Activated CD8-positive, alpha-beta T cell treated with anti-CD3 and anti-CD28 coated beads, Interleukin-2, amount 10 ng/mL, durations not matched to agents 7 days and 5 days (primary cell): Measurements from ENCODE around the gene SPINK2. TPM values are rescaled to one million over a fixed set of nuclear protein-coding genes. Genes with fewer than 3 reads are reported as not detected.

Experiments
- ATAC-seq: fragments of 150-1000 bp; cut with Tn5 transposase; one replicate; pipeline ENCODE4 v1.10.0; 2021; ENCODE audit warnings: moderate library complexity
- CTCF ChIA-PET: fragments of 350-600 bp; sonication (Branson Sonifier 250); formaldehyde crosslinking; loops from one replicate; lab custom pipeline; 2021; ENCODE audit warnings: antibody characterized with exemption; lab: Charles Lee
- POLR2A ChIA-PET: fragments of 350-600 bp; sonication (Branson Sonifier 250); formaldehyde crosslinking; loops from one replicate; lab custom pipeline; 2021; ENCODE audit warnings: antibody characterized with exemption; lab: Charles Lee
- DNase-seq: peaks from one replicate; pipeline ENCODE4 v3.0.0-alpha.2; 2020
- H3K27ac Mint-ChIP-seq: one replicate; pipeline ENCODE4 v1.8.0; 2021; ENCODE audit warnings: mild to moderate bottlenecking, mixed read lengths
- H3K27me3 Mint-ChIP-seq: one replicate; pipeline ENCODE4 v1.8.0; 2021; ENCODE audit warnings: low read depth, mixed read lengths
- H3K36me3 Mint-ChIP-seq: one replicate; pipeline ENCODE4 v1.8.0; 2021; ENCODE audit warnings: low read depth, mixed read lengths
- H3K4me1 Mint-ChIP-seq: one replicate; pipeline ENCODE4 v1.8.0; 2021; ENCODE audit warnings: low read depth, mixed read lengths
- H3K4me3 Mint-ChIP-seq: one replicate; pipeline ENCODE4 v1.8.0; 2021; ENCODE audit warnings: mild to moderate bottlenecking, mixed read lengths
- H3K9me3 Mint-ChIP-seq: one replicate; pipeline ENCODE4 v1.8.0; 2022; ENCODE audit warnings: mixed read lengths; ENCODE audit not compliant: insufficient read depth
- total RNA-seq, 2 experiments: library from RNA; stranded (reverse); gene quantifications; one replicate each; pipeline ENCODE4 v1.2.3, GENCODE V29; 2021

Gene SPINK2
- total RNA-seq, 2 experiments from 2014 or later = 5.7 to 9.4 TPM

DNA sequence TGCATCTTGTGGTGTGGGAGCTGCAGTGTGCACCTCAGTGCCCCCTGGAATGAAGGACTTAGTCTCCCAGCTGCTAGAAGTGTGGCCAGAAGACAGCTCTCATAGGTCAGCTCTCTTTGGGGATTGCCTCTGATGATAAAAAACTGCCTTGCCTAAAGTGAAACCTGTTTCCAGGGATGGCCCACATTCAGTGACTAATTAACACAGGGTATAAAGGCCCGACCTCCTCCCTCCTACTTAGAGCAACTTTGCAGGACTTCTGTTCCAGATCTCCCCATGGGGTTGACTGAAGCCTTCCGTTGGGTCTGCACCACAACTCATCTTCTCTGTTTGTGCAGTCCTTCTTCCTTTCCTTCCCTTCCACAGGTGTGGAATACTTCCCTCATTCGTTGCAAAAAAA lies 53.2 kb downstream of the SPINK2 start:
- H3K4me3 Mint-ChIP-seq = no peak overlapping the region
- POLR2A ChIA-PET = interaction anchor here (1.8 kb wide), 1 partner anchor 10 kb away, joined by 6 read pairs; no protein-coding TSS in a partner anchor
- CTCF ChIA-PET = interaction anchor here (0.9 to 1.7 kb wide), 3 partner anchors 11 to 129 kb away, joined by 3 to 5 read pairs (median 5); no protein-coding TSS in a partner anchor
- H3K27me3 Mint-ChIP-seq = peaks cover 3% of the 10 kb centered on the region
- no peaks in the 10 kb centered on the region for H3K36me3 Mint-ChIP-seq
- no peaks in the 10 kb centered on the region for H3K9me3 Mint-ChIP-seq
- H3K27ac Mint-ChIP-seq = no peak overlapping the region
- ATAC-seq (no peak), DNase-seq (no peak)
- peaks cover 5% of the 10 kb centered on the region for H3K4me1 Mint-ChIP-seq

DNA sequence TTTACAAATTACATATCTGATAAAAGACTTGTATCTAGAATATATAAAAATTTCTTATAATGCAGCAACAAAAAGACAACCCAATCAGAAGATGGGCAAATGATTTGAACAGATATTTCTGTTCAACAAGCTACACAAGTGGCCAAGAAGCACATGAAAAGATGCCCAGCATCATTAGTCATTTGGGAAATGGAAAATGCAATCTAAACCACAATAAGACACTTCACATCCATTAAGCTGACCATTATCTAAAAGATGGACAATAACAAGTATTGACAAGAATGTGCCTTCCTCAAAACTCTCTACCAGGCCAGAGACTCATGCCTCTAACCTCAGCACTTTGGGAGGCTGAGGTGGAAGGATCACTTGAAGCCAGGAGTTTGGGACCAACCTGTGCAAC lies 53.9 kb downstream of the SPINK2 start:
- Mint-ChIP-seq H3K27ac (no peak overlapping the region), H3K4me3 (no peak overlapping the region), H3K27me3 (peaks cover 3% of the 10 kb centered on the region), H3K4me1 (peaks cover 5% of the 10 kb centered on the region), H3K36me3 (no peaks in the 10 kb centered on the region), H3K9me3 (no peaks in the 10 kb centered on the region)
- DNase-seq (no peak), ATAC-seq (no peak)
- CTCF ChIA-PET = interaction anchor here (0.9 to 1.7 kb wide), 3 partner anchors 10 to 128 kb away, joined by 3 to 5 read pairs (median 5); no protein-coding TSS in a partner anchor
- POLR2A ChIA-PET = interaction anchor here (1.8 kb wide), 1 partner anchor 9 kb away, joined by 6 read pairs; no protein-coding TSS in a partner anchor

DNA sequence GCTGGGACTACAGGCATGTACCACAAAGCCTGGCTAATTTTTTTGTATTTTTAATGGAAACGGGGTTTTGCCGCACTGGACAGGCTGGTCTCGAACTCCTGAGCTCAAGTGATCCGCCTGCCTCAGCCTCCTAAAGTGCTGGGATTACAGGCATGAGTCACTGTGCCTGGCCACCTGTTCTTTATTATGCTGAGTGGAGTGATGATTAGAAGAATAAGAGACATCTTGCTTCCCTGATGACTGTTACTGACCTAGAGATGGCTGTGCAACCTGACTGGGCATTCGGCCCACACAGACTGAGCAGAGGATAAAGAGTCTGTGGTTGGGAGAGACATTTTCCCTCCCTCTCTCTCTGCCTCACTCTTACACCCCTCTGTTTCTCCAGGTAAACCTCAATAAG lies 56.7 kb downstream of the SPINK2 start:
- POLR2A ChIA-PET = no interaction called here
- no peaks in the 10 kb centered on the region for H3K9me3 Mint-ChIP-seq
- no peaks in the 10 kb centered on the region for H3K36me3 Mint-ChIP-seq
- no peak overlapping the region for H3K27ac Mint-ChIP-seq
- CTCF ChIA-PET = no interaction called here
- peaks cover 10% of the 10 kb centered on the region for H3K4me1 Mint-ChIP-seq
- ATAC-seq (no peak), DNase-seq (no peak)
- peaks cover 8% of the 10 kb centered on the region for H3K27me3 Mint-ChIP-seq
- no peak overlapping the region for H3K4me3 Mint-ChIP-seq

GRCh38 chr4:56764223-56764622 lies 57.3 kb downstream of the SPINK2 start:
- DNase-seq = no peak
- CTCF ChIA-PET = no interaction called here
- Mint-ChIP-seq H3K9me3 (no peaks in the 10 kb centered on the region), H3K4me3 (no peak overlapping the region), H3K27me3 (peaks cover 8% of the 10 kb centered on the region), H3K36me3 (no peaks in the 10 kb centered on the region), H3K27ac (no peak overlapping the region), H3K4me1 (peaks cover 14% of the 10 kb centered on the region)
- POLR2A ChIA-PET = no interaction called here
- ATAC-seq = no peak

DNA sequence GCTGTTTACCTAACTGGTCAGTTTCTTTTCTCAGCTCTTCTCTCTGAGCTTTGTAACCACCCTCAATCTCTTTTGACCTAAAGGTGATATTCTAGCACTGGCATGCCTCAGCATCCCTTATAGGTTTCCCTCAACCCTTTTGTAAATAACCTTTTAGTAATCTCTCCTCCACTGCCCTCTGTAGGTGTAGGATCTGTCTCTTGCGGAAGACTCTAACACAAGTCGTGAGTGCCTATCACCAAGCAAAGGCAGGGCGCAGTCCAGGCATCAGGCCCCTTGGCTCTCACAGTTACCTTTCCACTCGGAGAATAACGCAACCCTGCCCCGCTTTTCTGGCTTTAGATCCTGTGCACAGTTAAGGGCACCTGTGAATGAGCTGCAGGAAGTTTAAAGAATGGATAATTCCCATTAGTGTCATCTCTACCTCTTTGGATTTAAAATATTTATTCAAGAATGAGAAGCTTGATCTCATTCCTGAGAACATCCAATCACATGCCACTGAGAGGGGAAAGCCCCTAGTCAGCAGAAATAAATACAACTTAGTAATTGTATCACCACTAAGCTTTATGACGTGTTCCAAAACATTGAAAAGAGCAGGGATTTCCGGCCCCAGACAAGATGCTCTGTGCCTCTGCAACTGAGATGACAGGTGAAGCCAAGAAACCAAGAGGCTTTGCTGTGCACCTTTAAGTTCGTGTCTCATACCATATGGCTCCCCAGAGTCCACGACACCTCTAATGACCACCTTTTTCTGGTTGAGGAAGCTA lies 58.8 kb downstream of the SPINK2 start:
- no peak overlapping the region for H3K4me3 Mint-ChIP-seq
- ChIA-PET POLR2A (no interaction called here), CTCF (interaction anchor here (0.9 to 1.6 kb wide), 3 partner anchors 33 to 92 kb away, joined by 3 to 4 read pairs (median 4); no protein-coding TSS in a partner anchor)
- DNase-seq (no peak), ATAC-seq (no peak)
- H3K36me3 Mint-ChIP-seq = no peaks in the 10 kb centered on the region
- peaks cover 23% of the 10 kb centered on the region for H3K4me1 Mint-ChIP-seq
- H3K9me3 Mint-ChIP-seq = no peaks in the 10 kb centered on the region
- H3K27ac Mint-ChIP-seq = no peak overlapping the region
- peaks cover 8% of the 10 kb centered on the region for H3K27me3 Mint-ChIP-seq

GRCh38 chr4:56760183-56760582 lies 61.3 kb downstream of the SPINK2 start:
- H3K27me3 Mint-ChIP-seq = peaks cover 8% of the 10 kb centered on the region
- no peak for ATAC-seq
- H3K36me3 Mint-ChIP-seq = no peaks in the 10 kb centered on the region
- POLR2A ChIA-PET = no interaction called here
- peak overlapping the region; percentile 39 for H3K27ac Mint-ChIP-seq
- CTCF ChIA-PET = no interaction called here
- DNase-seq = no peak
- H3K9me3 Mint-ChIP-seq = no peaks in the 10 kb centered on the region
- H3K4me3 Mint-ChIP-seq = no peak overlapping the region
- peaks cover 37% of the 10 kb centered on the region for H3K4me1 Mint-ChIP-seq

Other genes with a start within 250 kb of the SPINK2 start
- 10 to 100 TPM; 63.6 to 67.4 TPM for gene HOPX, start 140.4 kb downstream of the SPINK2 start, total RNA-seq
- gene REST, start 86.2 kb upstream of the SPINK2 start, total RNA-seq = 10 to 100 TPM; 45.1 to 46.1 TPM
- 10 to 100 TPM; 19.1 to 21.9 TPM for gene NOA1, start 155.9 kb upstream of the SPINK2 start, total RNA-seq
- 100 to 1,000 TPM; 121 to 122 TPM for gene POLR2B, start 157.2 kb upstream of the SPINK2 start, total RNA-seq